Activated CD8-positive, alpha-beta memory T cell treated with anti-CD3 and anti-CD28 coated beads for 1 hour (primary cell): Measurements from ENCODE around the gene DVL1.

Experiments
- DNase-seq, 2 donors: peaks; one replicate each; pipeline ENCODE4 v3.0.0-alpha.2; 2020; ENCODE audit warnings: low read depth in 1 of 2; ENCODE audit errors: extremely low read depth in 1 of 2

The DVL1 gene

DNA sequence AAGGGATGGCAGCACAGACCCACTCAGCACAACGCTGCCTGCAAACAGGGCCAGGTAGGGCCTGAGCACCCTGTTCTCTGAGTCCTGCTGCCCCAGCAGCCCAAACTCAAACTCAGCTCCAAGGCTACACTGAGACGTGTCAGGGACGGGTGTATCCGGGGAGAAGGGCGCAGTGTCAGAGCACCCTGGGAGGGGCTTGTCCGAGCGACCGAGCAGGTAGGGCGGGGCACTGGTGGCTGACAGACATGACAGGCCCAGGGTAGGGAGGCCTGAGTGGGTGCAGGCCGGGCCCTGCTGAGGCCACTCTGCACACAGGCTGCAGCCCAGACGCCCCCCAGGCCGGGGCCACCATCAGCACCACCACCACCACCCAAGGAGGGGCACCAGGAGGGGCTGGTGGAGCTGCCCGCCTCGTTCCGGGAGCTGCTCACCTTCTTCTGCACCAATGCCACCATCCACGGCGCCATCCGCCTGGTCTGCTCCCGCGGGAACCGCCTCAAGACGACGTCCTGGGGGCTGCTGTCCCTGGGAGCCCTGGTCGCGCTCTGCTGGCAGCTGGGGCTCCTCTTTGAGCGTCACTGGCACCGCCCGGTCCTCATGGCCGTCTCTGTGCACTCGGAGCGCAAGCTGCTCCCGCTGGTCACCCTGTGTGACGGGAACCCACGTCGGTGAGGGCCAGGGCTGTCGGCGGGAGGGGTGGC is 63.5 kb downstream of the DVL1 start:
- DNase-seq, result no peak
